PC-3 (cell line): ENCODE results near the gene RABGAP1L. TPM values are rescaled to one million over a fixed set of nuclear protein-coding genes. Genes with fewer than 3 reads are reported as not detected.
"Not testable (repeated sequence)": the region's sequence is repeated elsewhere in the genome, so short reads cannot be mapped to it uniquely, and the experiment has no call there.

Experiments
- ATAC-seq: fragments of 200-7000 bp; cut with Tn5 transposase; 2 replicates; pipeline ENCODE4 v1.9.1; 2020; ENCODE audit warnings: mild to moderate bottlenecking, moderate library complexity
- BruUV-seq: library from RNA; stranded (reverse); fragments of 400-500 nt; replicated peaks from 2 replicates; lab custom pipeline; 2021; lab: Mats Ljungman, UMichigan
- CTCF ChIA-PET: fragments of 300-600 bp; sonication (Branson Sonifier 250); formaldehyde crosslinking; loops from one replicate; lab custom pipeline; 2022; ENCODE audit warnings: antibody characterized with exemption; lab: Charles Lee
- POLR2A ChIA-PET: fragments of 300-600 bp; sonication (Branson Sonifier 250); formaldehyde crosslinking; loops from one replicate; lab custom pipeline; 2022; ENCODE audit warnings: antibody characterized with exemption; ENCODE audit not compliant: unreplicated experiment; lab: Charles Lee
- DNase-seq: peaks from one replicate; pipeline ENCODE4 v3.0.0-alpha.2; 2015
- H2AFZ ChIP-seq: fragments of 300-600 bp; sonication (generic); 2 replicates; pipeline ENCODE4 v1.6.0; 2016; ENCODE audit warnings: antibody characterized with exemption, low read length
- H3F3A ChIP-seq: fragments of 300-600 bp; sonication (generic); one replicate; pipeline ENCODE4 v1.6.0; 2017; ENCODE audit warnings: antibody characterized with exemption, low read length, control low read depth, mild to moderate bottlenecking; ENCODE audit not compliant: unreplicated experiment
- H3K27ac ChIP-seq: fragments of 300-600 bp; sonication (generic); 2 replicates; pipeline ENCODE4 v1.5.1; 2016; ENCODE audit warnings: mild to moderate bottlenecking, low read length
- H3K27me3 ChIP-seq: fragments of 300-600 bp; sonication (generic); 2 replicates; pipeline ENCODE4 v1.6.1; 2016; ENCODE audit warnings: low read length, mixed read lengths
- H3K36me3 ChIP-seq: fragments of 300-600 bp; sonication (generic); 2 replicates; pipeline ENCODE4 v1.6.1; 2016; ENCODE audit warnings: low read depth, mixed run types, low read length, mixed read lengths
- H3K4me1 ChIP-seq: fragments of 300-600 bp; sonication (generic); 2 replicates; pipeline ENCODE4 v1.5.1; 2016; ENCODE audit warnings: low read length; ENCODE audit not compliant: insufficient read depth
- H3K4me2 ChIP-seq: fragments of 300-600 bp; sonication (generic); 2 replicates; pipeline ENCODE4 v1.6.0; 2016; ENCODE audit warnings: low read length
- H3K4me3 ChIP-seq: fragments of 300-600 bp; sonication (generic); 2 replicates; pipeline ENCODE4 v1.5.1; 2016; ENCODE audit warnings: mild to moderate bottlenecking, low read length, mixed read lengths
- H3K79me2 ChIP-seq: fragments of 300-600 bp; sonication (generic); 2 replicates; pipeline ENCODE4 v1.6.1; 2017; ENCODE audit warnings: low read length, mixed read lengths
- H3K9ac ChIP-seq: fragments of 300-600 bp; sonication (generic); 2 replicates; pipeline ENCODE4 v1.6.0; 2016; ENCODE audit warnings: mild to moderate bottlenecking, low read length
- H3K9me2 ChIP-seq: fragments of 300-600 bp; sonication (generic); replicated peaks from 2 replicates; pipeline ENCODE4 v1.6.1; 2016; ENCODE audit warnings: mixed run types, low read length, mixed read lengths
- H3K9me3 ChIP-seq: fragments of 300-600 bp; sonication (generic); 2 replicates; pipeline ENCODE4 v1.6.1; 2016; ENCODE audit warnings: low read length, mixed read lengths
- H4K20me1 ChIP-seq: fragments of 300-600 bp; sonication (generic); 2 replicates; pipeline ENCODE4 v1.6.1; 2016; ENCODE audit warnings: low read length, mixed read lengths
- CTCF ChIP-seq: fragments of 300-600 bp; sonication (generic); conservative IDR thresholded peaks from 2 replicates; pipeline ENCODE4 v1.5.1; 2017; ENCODE audit warnings: antibody characterized with exemption, low read depth, mild to moderate bottlenecking, low read length
- EZH2 ChIP-seq: fragments of 300-600 bp; sonication (generic); IDR thresholded peaks from one replicate; pipeline ENCODE4 v1.6.1; 2017; ENCODE audit warnings: antibody characterized with exemption, mild to moderate bottlenecking, low read length; ENCODE audit not compliant: unreplicated experiment
- EZH2phosphoT487 ChIP-seq: fragments of 300-600 bp; sonication (generic); IDR thresholded peaks from 2 replicates; pipeline ENCODE4 v1.6.1; 2018; ENCODE audit warnings: mild to moderate bottlenecking, antibody characterized with exemption, low read length, borderline replicate concordance
- intact Hi-C: fragments of 100-400 bp; cut with micrococcal nuclease; formaldehyde crosslinking; loops from 2 replicates; pipeline ENCODE4 v1.9.0; 2023
- total RNA-seq: library from RNA; depleted of rRNA; stranded (reverse); fragments of >200 nt; gene quantifications from 2 replicates; pipeline ENCODE4 v1.2.3, GENCODE V29; 2014

RABGAP1L gene
- total RNA-seq, 1 experiment from 2014 or later: 24.4 TPM

- H3F3A ChIP-seq: no peaks in the 10 kb centered on the region
- H3K9me2 ChIP-seq: no peaks in the 10 kb centered on the region
- DNase-seq (no peak), ATAC-seq (no peak)
- H3K4me1 ChIP-seq: no peaks in the 10 kb centered on the region
- ChIA-PET POLR2A (no interaction called here), CTCF (no interaction called here)
- no peak overlapping the region for H3K9ac ChIP-seq
- no peak overlapping the region for H3K4me2 ChIP-seq
- H3K36me3 ChIP-seq: no peaks in the 10 kb centered on the region
- H3K9me3 ChIP-seq: no peaks in the 10 kb centered on the region
- no peak overlapping the region for H3K4me3 ChIP-seq
- no peaks in the 10 kb centered on the region for H3K27me3 ChIP-seq
- BruUV-seq: no TSS peak
- no peaks in the 10 kb centered on the region for H3K79me2 ChIP-seq
- no peak overlapping the region for H2AFZ ChIP-seq
- intact Hi-C loops: no loop called here
- H4K20me1 ChIP-seq: no peaks in the 10 kb centered on the region
- H3K27ac ChIP-seq: no peak overlapping the region
- no peak for TF ChIP-seq EZH2
- TF ChIP-seq CTCF: no peak
- TF ChIP-seq EZH2phosphoT487: no peak
These were observed 11.8 kb downstream of the RABGAP1L start for GRCh38 chr1:174171073-174171472.

- H3K36me3 ChIP-seq: no peaks in the 10 kb centered on the region
- ATAC-seq (no peak), DNase-seq (no peak)
- BruUV-seq: no TSS peak
- no peak for TF ChIP-seq CTCF
- TF ChIP-seq EZH2: no peak
- TF ChIP-seq EZH2phosphoT487: no peak
- H3K27ac ChIP-seq: no peak overlapping the region
- H3K27me3 ChIP-seq: no peaks in the 10 kb centered on the region
- CTCF ChIA-PET: no interaction called here
- H3K4me1 ChIP-seq: no peaks in the 10 kb centered on the region
- intact Hi-C loops: no loop called here
- POLR2A ChIA-PET: no interaction called here
- H2AFZ ChIP-seq: no peak overlapping the region
- no peaks in the 10 kb centered on the region for H3K9me3 ChIP-seq
- no peak overlapping the region for H3K9ac ChIP-seq
- H3F3A ChIP-seq: no peaks in the 10 kb centered on the region
- H3K4me2 ChIP-seq: no peak overlapping the region
- no peaks in the 10 kb centered on the region for H4K20me1 ChIP-seq
- H3K4me3 ChIP-seq: no peak overlapping the region
- no peaks in the 10 kb centered on the region for H3K79me2 ChIP-seq
- no peaks in the 10 kb centered on the region for H3K9me2 ChIP-seq
These were observed 15.4 kb downstream of the RABGAP1L start for GRCh38 chr1:174174461-174175329.

GRCh38 chr1:174178459-174178858 is 19.1 kb downstream of the RABGAP1L start:
- ATAC-seq, BruUV-seq, intact Hi-C loops: not testable (repeated sequence)

More at GRCh38 chr1:174178459-174178858, 19.1 kb downstream of the RABGAP1L start:
- H3K9me2 ChIP-seq, H3K4me1 ChIP-seq, H3K9ac ChIP-seq, H3K4me3 ChIP-seq, H4K20me1 ChIP-seq, DNase-seq, H3K4me2 ChIP-seq, H3K36me3 ChIP-seq, H3K27me3 ChIP-seq, H3F3A ChIP-seq, H2AFZ ChIP-seq, POLR2A ChIA-PET, H3K9me3 ChIP-seq, H3K27ac ChIP-seq, CTCF ChIA-PET, H3K79me2 ChIP-seq: not testable (repeated sequence)
